GM19043 (cell line): Measurements from ENCODE around the gene ZNF385B.
"Not testable (repeated sequence)": the region's sequence is repeated elsewhere in the genome, so short reads cannot be mapped to it uniquely, and the experiment has no call there.

Source experiments
- ATAC-seq: cut with Tn5 transposase; IDR thresholded peaks from one replicate; pipeline ENCODE4 v1.9.1; 2021; ENCODE audit warnings: low read depth; ENCODE audit not compliant: unreplicated experiment

The ZNF385B gene

DNA sequence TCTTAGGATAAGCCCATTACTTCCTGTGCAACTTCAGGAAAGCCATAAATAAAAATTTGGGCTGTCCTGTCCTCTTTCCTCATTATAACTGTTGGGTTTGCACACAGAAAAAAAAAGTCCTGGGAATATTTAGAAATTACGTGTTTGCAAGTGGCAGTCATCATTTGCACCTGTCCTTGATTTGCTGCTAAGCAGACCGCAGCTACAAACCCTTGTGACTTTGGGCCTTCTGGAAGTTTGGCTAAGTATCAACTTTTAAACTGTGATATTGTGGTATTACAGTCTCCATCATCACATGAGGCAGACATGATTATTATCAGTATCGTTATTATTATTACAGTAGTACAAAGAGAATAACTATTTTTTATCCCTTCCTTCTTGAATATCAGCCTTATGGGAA lies 336.1 kb downstream of the ZNF385B start:
- no peak for ATAC-seq

GRCh38 chr2:179524809-179525339 lies 336.5 kb downstream of the ZNF385B start:
- ATAC-seq = no peak

DNA sequence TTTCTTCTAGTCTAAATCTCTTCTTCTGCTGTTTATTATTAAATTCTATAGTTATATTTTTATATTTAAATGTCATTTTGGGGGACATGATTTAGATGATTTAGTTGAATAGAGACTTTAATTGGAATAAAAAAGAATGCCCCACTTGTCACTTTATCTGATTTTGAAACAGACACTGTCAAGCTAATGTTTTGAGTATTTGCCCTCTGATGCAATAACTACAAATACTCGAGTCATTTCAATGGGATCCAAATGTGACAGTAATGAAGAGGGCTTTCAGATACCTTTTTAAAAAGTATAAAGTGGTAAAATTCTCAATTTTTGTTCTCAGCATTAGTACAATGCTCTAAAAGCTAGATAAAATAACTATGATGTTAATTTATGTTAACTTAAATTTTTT lies 339.5 kb downstream of the ZNF385B start:
- no peak for ATAC-seq

GRCh38 chr2:179518830-179519229 lies 342.6 kb downstream of the ZNF385B start:
- ATAC-seq = no peak

GRCh38 chr2:179513181-179513580 lies 348.2 kb downstream of the ZNF385B start:
- ATAC-seq = no peak

DNA sequence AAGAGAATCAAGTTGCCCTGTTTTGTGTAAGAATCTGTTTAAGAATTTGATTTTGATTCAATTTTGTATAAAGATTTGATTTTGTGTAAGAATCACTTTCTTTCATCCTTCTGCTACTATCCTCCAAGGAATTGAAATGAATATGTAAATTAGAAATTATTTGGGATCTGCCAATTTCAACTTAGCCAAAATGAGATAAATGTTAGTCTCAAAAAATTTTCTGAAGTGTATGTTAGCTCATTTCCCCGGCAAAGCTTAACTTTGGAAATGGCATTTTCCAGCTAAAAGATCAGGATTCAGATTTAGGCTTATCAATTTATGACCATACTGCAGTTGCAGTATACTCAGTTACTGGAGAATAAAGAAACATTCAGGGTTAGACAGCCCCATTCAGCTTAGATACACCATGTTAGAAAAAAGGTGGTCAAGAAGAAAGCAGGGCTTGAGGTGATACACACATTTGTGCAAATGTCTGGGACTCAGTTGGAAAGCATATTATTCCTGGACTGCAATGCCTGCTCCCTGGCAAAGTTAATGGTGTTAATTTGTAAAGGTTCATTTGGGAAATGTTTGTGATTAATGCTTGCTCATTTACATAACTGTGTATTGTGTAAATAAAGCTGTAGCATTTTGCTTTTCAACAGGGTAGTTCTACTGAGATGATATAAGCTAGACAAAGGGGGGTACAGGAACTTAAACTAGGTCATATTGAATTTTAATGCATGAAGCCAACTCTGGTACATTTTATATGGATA lies 349.0 kb downstream of the ZNF385B start:
- no peak for ATAC-seq

DNA sequence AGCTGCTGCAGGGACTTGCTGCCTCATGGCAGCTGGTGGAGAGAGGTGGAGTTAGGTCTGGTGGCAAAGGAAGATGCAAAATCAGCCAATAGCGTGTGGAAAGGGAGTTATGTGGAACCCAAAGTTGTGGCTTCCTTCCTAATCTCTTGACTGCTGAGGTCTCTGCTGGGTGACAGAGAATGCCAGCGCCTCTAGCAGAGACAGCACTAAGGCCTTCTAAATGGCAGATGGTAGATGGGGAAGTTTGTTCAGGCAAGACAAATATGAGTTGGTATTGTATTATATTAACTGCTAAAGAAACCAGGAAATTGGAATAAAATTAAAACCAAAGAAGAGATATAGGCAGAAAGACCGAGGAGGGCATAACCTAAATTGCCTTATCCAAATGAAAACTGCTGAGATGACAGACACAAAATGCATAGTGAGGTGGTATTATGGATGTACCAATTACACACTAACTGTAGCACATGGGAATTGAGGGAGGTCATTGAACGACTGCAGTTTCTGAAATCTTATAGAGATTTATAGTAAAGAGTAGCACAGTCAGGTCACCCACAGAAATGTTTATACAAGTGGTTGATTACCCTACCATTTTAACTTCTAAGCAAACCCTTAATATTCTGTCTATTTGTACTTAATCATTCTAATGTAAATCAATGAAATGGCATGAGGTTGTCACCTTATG lies 350.2 kb downstream of the ZNF385B start:
- no peak for ATAC-seq

DNA sequence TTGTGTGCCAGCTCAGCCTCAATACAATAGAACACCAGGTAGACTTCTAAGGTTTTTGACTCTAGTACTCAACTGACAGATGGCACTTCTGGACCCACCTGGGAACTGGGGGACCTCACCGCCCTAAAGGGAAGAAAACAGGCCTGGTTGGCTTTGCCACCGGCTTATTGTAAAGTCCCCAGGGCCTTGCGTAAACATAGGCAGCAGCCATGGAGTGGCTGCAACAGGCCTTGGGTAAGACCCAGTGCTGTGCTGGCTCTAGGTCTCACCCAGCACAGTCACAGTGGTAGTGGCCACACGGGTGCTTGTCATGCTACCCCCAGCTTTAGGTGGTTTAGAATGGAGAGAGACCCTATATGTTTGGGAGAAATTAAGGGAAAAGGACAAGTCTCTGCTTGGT lies 366.1 kb downstream of the ZNF385B start:
- ATAC-seq = no peak

GRCh38 chr2:179488563-179488962 lies 372.8 kb downstream of the ZNF385B start:
- ATAC-seq = no peak

GRCh38 chr2:179487010-179487731 lies 374.2 kb downstream of the ZNF385B start:
- no peak for ATAC-seq

DNA sequence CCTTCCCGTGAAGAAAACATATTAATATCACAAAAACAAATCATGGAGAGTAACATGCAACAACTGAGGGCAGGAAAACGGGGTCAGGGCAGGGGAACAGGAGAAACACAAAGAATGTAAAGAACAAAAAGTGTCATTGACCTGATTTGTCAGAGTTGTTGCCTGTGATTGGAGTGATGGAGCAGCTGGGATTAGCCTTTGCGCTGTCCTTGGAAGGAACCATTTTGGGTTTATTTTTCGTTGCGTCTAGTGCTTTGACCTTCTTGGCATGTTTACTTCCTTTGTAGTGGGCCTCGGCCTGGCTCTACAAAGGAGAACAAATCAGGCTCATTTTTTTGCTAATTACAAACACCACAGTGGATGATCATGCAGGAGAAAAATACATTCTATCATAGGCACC lies 378.3 kb downstream of the ZNF385B start:
- no peak for ATAC-seq

DNA sequence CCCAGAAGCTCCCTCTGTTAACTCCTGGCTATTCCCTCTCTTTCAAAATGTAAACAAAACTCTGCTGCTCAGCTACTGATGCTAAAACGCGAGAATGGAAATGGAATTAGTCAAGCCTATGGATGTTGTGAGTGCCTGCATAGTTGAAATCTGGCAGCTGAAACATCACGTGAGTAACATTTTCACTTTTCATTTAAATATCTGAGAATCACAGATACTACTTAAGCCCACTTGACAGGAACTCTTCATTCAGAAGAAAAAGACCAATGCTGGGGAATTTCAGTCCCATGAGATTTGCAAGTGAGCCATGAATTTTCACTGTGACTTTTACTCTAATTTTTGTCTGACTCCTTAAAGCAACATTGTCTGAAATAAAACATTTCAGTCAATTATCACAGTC lies 381.5 kb downstream of the ZNF385B start:
- no peak for ATAC-seq

GRCh38 chr2:179478771-179479170 lies 382.6 kb downstream of the ZNF385B start:
- ATAC-seq = no peak

- no peak for ATAC-seq
Measured at GRCh38 chr2:179470992-179471391, 390.4 kb downstream of the ZNF385B start.

GRCh38 chr2:179470089-179470488 lies 391.3 kb downstream of the ZNF385B start:
- ATAC-seq = no peak

- no peak for ATAC-seq
Measured at GRCh38 chr2:179467960-179468359, 393.5 kb downstream of the ZNF385B start.

GRCh38 chr2:179467111-179467510 lies 394.3 kb downstream of the ZNF385B start:
- ATAC-seq = no peak

DNA sequence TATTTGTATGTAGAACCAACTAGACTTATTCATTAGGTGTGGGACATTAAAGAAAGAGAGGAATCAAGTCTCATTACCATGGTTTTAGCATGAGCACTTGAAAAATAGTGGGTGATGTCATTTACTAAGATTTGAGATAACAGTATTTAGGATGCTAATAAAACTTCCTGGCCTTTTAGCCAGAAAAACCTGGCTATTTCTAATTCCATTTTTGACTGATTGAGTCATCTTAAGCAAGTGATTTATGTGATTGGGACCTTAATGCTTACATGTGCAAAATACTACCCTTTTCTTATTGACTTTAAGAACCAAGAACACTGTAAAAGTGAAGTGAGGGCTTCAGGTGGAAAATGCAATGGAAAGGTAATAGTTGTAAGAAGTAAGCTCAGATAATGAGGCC lies 400.0 kb downstream of the ZNF385B start:
- ATAC-seq = no peak

DNA sequence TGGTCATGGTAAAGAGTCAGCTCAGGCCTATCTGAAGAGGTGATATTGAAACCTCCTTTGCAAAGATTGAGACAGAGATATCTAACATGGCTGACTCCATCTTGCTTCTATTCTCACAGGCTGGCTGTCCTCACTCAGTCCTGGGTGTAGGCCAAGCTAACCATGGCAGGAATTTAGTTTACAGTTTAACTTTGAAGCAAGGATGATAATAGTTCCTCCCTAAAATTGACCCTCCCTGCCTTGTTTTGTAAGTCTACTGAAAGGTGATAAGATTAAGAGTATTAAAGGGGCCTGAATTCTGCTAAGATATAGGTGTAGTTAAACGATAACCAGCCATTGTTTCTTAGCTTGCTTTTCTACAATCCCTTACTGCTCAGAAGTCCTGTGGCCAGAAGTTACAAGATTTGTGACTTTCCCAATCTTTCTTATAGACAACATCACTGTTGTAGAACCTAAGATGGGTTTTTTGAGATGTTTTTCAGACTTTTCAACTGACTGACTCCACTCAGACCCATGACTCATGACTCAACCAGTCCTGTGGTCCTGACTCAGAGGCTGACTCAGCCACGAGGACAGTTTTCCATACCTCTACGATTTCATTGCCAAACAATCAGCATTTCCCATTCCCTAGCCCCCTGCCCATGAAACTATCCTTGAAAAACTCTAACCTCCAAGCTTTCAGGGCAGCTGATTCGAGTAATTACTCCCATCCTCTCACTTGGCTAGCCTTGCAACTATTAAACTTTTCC lies 401.1 kb downstream of the ZNF385B start:
- no peak for ATAC-seq

DNA sequence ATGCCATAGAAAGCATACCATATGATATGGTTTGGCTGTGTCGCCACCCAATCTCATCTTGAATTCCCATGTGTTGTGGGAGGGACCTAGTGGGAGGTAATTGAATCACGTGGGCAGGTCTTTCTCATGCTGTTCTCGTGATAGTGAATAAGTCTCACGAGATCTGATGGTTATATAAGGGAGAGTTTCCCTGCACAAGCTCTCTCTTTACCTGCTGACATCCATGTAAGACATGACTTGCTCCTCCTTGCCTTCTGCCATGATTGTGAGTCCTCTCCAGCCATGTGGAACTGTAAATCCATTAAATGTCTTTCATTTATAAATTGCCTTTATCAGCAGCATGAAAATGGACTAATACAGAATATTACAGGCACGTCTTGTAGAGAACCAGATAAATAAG lies 403.3 kb downstream of the ZNF385B start:
- not testable (repeated sequence) for ATAC-seq

DNA sequence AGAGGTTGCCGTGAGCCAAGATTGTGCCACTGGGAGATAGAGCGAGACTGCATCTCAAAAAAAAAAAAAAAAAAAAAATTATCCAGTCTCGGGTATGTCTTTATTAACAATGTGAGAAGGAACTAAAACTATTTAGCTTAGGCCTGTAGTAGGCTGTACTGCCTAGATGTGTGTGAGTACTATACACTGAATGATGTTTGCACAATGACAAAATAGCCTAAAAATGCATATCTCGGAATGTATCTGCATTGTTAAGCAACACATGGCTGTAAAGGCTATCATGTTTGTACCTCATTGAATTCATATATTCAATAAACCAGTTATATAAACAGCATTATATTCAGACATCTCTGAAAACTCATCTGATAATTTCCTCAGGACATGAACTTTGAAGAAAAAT lies 405.6 kb downstream of the ZNF385B start:
- ATAC-seq = no peak
